HG03521 (cell line): Measurements from ENCODE around the gene AQP11.
"Not testable (repeated sequence)": the region's sequence is repeated elsewhere in the genome, so short reads cannot be mapped to it uniquely, and the experiment has no call there.

Experiments used
- ATAC-seq: cut with Tn5 transposase; IDR thresholded peaks from one replicate; pipeline ENCODE4 v1.9.1; 2021; ENCODE audit warnings: mild to moderate bottlenecking, moderate library complexity; ENCODE audit not compliant: unreplicated experiment

AQP11 gene

GRCh38 chr11:77592727-77593126, 3.0 kb downstream of the AQP11 start:
- no peak for ATAC-seq

DNA sequence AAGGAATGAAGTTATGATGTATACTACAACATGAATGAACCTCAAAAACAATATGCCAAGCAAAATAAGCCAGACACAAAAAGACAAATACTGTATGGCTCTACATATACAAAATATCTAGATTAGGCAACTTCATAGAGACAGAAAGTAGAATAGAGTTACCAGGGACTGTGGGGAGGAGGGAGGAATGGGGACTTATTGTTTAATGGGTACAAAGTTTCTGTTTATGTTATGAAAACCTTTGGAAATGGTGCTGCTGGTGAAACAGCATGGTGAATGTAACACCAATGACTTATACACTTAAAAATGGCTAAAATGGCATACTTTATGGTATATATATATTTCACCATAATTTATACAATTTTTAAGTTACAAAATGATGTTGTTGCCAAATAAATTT, 4.1 kb downstream of the AQP11 start:
- no peak for ATAC-seq

GRCh38 chr11:77596626-77597025, 6.9 kb downstream of the AQP11 start:
- no peak for ATAC-seq

DNA sequence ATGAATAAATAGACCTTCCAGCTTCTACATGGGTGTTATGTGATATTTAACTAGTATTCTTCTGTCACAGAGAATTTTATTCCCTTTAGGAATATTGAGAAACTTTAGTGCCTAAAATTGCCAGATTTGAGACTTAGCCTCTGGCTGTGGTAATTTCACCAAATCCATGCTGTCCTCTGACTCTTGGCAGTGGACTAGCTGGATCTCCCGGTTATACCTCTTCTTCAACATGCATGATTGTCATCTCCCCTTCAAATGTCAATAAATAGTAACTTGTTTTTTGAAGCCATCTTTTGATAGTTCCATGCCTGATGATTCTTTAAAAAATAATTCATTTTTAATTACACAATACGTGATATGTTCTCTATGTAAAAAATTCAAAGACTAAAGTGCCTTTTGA, 8.4 kb downstream of the AQP11 start:
- ATAC-seq = no peak

DNA sequence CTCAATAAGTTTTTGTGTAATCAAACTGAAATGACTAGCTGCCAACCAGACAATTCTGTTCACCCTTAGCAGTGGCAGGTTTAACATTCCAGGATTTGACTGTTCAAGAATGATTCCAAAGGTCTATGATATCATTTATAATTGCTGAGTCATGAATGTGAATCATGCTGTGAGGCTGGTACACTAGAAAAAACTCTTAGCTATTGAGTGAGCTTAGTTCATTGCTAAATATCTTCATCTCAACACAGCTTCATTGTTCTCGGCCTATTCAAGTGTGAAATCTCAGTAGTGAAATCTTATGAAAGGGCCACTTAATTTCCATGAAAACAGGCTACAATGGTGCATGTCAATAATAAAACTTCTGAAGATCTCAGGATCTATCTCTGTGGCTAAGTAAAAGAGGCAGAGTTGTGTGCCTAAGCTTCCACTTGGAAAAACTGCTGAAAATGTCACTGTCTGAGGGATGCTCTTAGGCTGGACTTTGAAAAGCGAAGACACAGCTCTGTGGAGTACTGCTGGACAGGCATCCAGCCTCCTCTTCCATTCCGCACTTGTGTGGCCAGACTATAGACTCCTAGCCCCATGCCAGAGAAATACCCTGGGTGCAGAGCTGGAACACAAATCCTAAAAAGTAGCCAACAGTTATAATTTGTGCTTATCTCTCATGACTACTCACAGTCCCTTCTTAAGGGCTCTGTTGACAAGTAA, 12.8 kb downstream of the AQP11 start:
- no peak for ATAC-seq

GRCh38 chr11:77604281-77604680, 14.5 kb downstream of the AQP11 start:
- no peak for ATAC-seq

DNA sequence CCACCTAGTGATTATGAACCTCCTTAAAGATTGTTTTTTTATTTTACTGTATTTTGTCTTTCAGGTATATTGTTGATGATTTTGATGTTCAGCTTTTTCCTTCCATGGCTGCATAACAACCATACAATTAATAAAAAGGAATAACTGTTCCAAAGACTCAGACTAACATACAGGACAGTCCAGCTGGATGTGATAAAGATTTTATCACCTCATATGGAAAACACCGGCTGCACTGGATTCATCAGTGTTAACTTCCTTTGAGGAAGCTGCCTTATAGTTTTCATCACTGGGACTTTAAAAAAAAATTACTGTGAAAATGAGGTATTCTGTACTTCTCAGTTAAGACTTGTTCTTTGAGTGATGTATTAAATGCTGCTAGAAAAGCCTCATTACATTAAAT, 19.5 kb downstream of the AQP11 start:
- no peak for ATAC-seq

DNA sequence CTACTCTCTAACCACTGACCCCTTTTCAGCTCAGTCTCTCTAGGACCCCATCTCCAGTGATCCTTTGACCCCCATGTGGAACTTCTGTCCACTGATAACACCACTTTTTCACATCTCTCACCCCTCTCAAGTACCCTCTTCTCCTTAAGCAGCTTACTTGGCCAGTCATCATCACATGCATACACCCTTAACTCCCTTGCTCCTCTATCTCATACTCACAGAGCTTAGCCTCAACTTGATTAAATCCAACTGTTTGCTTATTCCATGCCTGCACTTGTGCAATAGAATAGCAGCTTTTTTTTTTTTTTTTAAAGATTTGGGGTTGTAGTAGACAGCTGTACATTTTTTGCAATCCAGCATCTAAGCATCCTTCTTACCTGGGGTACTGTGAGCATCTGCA, 22.2 kb downstream of the AQP11 start:
- no peak for ATAC-seq

- no peak for ATAC-seq
Measured at GRCh38 chr11:77617892-77618291, 28.1 kb downstream of the AQP11 start.

GRCh38 chr11:77619576-77620198, 29.9 kb downstream of the AQP11 start:
- ATAC-seq = no peak

- ATAC-seq = no peak
Measured at GRCh38 chr11:77630157-77630710, 40.5 kb downstream of the AQP11 start.

- not testable (repeated sequence) for ATAC-seq
Measured at GRCh38 chr11:77633926-77634325, 44.2 kb downstream of the AQP11 start.

- no peak for ATAC-seq
Measured at GRCh38 chr11:77636731-77637344, 47.1 kb downstream of the AQP11 start.

GRCh38 chr11:77637345-77638165, 47.8 kb downstream of the AQP11 start, which contains the start of gene CLNS1A:
TSS of gene CLNS1A (minus strand) at chr11:77637794. CDS start at chr11:77637714, 80 bp downstream.
- ATAC-seq = peak; percentile 92

GRCh38 chr11:77642228-77642627, 52.5 kb downstream of the AQP11 start:
- ATAC-seq = no peak

DNA sequence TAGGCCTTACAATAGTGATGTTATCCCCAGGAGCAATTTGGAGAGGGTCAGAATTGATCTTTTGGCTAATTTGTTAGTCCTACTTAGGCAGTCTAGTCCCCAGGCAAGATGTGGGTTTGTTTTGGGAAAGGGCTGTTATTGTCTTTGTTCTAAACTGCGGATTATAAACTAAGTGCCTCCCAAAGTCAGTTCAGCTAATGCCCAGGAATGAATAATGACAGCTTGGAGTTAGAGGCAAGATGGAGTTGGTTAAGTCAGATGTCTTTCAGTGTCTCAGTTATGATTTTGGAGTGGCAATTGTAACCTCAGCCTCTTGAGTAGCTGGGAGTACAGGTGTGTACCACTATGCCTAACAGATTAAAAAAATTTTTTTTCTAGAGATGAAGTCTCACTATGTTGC, 55.1 kb downstream of the AQP11 start:
- ATAC-seq = no peak

DNA sequence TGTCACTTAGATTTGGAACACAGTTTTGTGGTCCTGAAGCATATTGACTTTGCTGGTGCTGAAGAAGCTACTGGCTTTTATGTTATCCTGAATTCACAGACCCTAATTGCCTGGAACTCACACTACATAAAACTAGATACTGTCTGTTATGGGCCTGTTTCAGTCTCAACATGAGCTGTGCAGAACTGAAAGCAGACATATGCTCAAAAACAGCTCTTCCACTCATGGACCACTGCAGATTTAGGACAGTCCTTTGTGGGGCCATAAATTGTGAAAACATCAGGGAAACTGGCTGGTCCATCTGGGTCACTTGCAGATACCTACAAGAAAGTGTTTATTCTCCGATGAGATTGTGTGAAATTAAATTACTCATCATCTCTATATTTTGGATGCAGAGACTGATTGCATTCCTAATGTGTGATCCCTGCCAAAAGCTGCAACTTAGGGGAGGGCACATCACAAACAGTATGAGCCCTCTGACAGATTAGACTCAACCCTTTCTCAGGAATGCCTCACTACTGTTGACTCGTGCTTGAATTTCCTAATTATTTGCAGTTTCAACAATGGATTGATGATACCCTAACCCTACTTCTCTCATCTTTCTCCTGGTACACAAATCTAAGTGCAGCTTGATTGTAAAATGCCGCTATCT, 58.0 kb downstream of the AQP11 start:
- no peak for ATAC-seq

DNA sequence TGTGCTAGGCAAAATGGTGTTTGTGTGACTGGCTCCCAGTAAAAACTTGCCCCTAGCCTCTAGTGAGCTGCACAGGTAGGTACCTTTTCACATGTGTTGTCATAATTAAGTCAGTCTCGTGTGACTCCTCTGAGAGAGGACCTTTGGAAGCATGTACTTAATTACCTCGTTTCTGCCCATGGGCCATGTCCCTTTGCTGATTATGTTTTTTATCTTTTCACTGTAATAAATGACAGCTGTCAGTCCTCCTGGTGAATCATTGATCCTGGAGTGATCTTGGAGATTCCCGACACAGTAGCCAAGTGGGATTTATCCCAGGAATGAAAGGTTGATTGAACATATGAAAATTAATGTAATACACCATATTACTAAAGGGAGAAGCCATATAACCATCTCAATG, 60.4 kb downstream of the AQP11 start:
- ATAC-seq = no peak

DNA sequence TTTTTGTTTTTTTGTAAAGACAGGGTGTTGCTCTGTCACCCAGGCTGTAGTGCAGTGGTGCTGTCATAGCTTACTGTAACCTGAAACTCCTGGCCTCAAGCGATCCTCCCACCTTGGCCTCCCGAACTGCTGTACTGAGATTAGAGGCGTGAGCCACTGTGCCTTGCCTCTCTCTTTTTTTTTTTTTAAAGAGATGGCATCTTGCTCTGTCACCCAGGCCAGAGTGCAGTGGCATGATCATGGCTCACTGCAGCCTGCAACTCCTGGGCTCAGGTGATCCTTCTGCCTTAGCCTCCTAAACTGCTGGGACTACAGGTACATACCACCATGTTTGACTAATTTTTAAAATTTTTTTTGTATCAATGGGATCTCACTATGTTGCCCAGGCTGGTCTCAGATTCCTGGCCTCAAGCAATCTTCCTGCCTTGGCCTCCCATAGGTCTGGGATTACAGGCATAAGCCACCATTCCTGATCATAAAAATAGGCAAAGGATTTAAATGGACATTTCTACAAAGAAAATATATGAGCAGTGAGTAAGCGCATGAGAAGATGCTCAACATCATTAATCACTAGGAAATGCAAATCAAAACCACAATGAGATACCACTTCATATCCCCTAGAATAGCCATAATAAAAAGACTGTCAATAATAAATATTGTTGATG, 65.1 kb downstream of the AQP11 start:
- ATAC-seq = no peak

DNA sequence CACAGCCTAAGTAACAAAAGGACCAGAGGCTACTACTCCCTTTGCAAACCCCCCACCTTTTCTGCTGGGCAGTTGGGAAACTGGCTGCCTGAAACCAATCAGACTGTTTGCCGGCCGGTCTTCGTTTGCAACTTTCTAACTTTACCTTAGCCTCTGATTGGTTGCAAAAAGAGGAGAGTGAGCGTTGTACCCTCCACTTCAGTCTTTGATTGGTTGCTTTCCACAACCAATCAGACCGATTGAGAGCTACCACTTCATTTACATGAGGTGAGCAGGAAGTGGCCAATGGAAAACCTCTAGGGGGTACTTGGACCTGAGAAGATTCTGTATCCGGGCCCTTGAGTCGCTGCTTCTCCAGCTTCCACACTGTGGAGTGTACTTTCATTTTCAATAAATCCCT, 66.6 kb downstream of the AQP11 start:
- no peak for ATAC-seq
